Pancreas (tissue), 10 donors: ENCODE data around the gene GPC6. TPM values are rescaled to one million over a fixed set of nuclear protein-coding genes. Genes with fewer than 3 reads are reported as not detected.

Experiments used
- ATAC-seq, 4 donors: fragments of 200-7000 bp; cut with Tn5 transposase; one replicate each; pipeline versions ENCODE4 v1.8.0 to v1.9.1; 2020; ENCODE audit warnings: mild to moderate bottlenecking in 4 of 4, moderate library complexity in 4 of 4
- DNase-seq, 6 donors: peaks; one replicate each; pipeline ENCODE4 v3.0.0-alpha.2; 2020
- FAIRE-seq: peaks from 2 replicates; lab custom pipeline; 2012; peaks lifted over from hg19 to GRCh38; lab: Jason Lieb, UNC
- H3K27ac ChIP-seq, 4 donors: fragments of 200-600 bp; sonication (generic); 1 replicate in 3 of 4; 2 replicates in 1 of 4; pipeline versions ENCODE4 v1.5.0 to v1.8.0; 2020
- H3K27me3 ChIP-seq, 4 donors: fragments of 200-600 bp; one replicate each; pipeline ENCODE4 v1.8.0; 2021
- H3K36me3 ChIP-seq, 3 donors: fragments of 200-600 bp; sonication (generic) in 1 of 3; one replicate each; pipeline versions ENCODE4 v1.5.0 to v1.8.0; 2020 to 2021
- H3K4me1 ChIP-seq, 3 donors: fragments of 200-600 bp; one replicate each; pipeline ENCODE4 v1.8.0; 2021
- H3K4me3 ChIP-seq, 4 donors: fragments of 200-600 bp; sonication (generic) in 2 of 4; one replicate each; pipeline versions ENCODE4 v1.5.0 to v1.8.0; 2020 to 2021
- H3K9me3 ChIP-seq, 4 donors: fragments of 200-600 bp; one replicate each; pipeline ENCODE4 v1.8.0; 2021
- WGBS, 2 donors: extraction: QIAGEN DNeasy Blood & Tissue Kit; methylation state at CpG; one replicate each; pipeline ENCODE4 v1.1.7; 2013; 5-methylcytosine and 5-hydroxymethylcytosine counted together
- intact Hi-C, 3 donors: fragments of 100-400 bp; cut with DNase I; formaldehyde crosslinking; loops; one replicate each; pipeline versions ENCODE4 v1.11.1 to v1.14.2; 2022
- polyA plus RNA-seq, 2 donors: library from polyadenylated mRNA; stranded (reverse); fragments of 200-250 nt; gene quantifications; one replicate each; pipeline ENCODE4 v1.2.3, GENCODE V29; 2013
- total RNA-seq, 6 donors: library from RNA; stranded (reverse); fragmentation: NEBNext Ultra II Directional in 4 of 6; extraction: Animal tissue kit (Norgen Biotek cat#: 25700) in 4 of 6; gene quantifications; one replicate each; pipeline versions ENCODE4 v1.2.1 to v1.2.4, GENCODE V29; 2021 to 2023
- TF ChIP-seq, protein P1 (sequence below), 4 donors: fragments of 200-600 bp; sonication (generic) in 3 of 4; IDR thresholded peaks; one replicate each; pipeline versions ENCODE4 v1.5.0 to v1.8.0; 2021; ENCODE audit warnings: antibody characterized with exemption in 4 of 4
- donor health status: healthy with polysubstance abuse.
- donor health status: DM: no; HTN: no; CAD: no; lungs with moderate emphysema.
- donor health status: DM: no; HTN: no; CAD: no.
- donor health status: control.
- donor health status: control.
- donor health status: Bipolar disorder and iron deficiency.
- donor health status: DM: yes; HTN: yes; CAD: no.
- donor health status: DM: no; HTN: no; CAD: no.
- donor health status: DM: no; HTN: no; CAD: no.
- donor health status: DM: yes; HTN: yes; CAD: no.

The GPC6 gene
- total and polyA plus RNA-seq, 8 donors = 0.23 to 3.3 (median 1.2) TPM

- intact Hi-C loops = no loop called here
- no peak overlapping the region for H3K27ac ChIP-seq
- WGBS, 2 donors = 81 to 86% methylated on average over 1 of the region's 1 CpG
- ATAC-seq = no peak
- no peaks in the 10 kb centered on the region for H3K4me1 ChIP-seq
- H3K4me3 ChIP-seq = no peak overlapping the region
- TF ChIP-seq, protein P1, sequence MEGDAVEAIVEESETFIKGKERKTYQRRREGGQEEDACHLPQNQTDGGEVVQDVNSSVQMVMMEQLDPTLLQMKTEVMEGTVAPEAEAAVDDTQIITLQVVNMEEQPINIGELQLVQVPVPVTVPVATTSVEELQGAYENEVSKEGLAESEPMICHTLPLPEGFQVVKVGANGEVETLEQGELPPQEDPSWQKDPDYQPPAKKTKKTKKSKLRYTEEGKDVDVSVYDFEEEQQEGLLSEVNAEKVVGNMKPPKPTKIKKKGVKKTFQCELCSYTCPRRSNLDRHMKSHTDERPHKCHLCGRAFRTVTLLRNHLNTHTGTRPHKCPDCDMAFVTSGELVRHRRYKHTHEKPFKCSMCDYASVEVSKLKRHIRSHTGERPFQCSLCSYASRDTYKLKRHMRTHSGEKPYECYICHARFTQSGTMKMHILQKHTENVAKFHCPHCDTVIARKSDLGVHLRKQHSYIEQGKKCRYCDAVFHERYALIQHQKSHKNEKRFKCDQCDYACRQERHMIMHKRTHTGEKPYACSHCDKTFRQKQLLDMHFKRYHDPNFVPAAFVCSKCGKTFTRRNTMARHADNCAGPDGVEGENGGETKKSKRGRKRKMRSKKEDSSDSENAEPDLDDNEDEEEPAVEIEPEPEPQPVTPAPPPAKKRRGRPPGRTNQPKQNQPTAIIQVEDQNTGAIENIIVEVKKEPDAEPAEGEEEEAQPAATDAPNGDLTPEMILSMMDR (IDR thresholded peaks at IDR 0.05) = no peak
- no peak for FAIRE-seq
- no peaks in the 10 kb centered on the region for H3K27me3 ChIP-seq
- no peak for DNase-seq
- no peaks in the 10 kb centered on the region for H3K36me3 ChIP-seq
- no peaks in the 10 kb centered on the region for H3K9me3 ChIP-seq
These were observed 162.1 kb downstream of the GPC6 start for GRCh38 chr13:93388701-93389100.

DNA sequence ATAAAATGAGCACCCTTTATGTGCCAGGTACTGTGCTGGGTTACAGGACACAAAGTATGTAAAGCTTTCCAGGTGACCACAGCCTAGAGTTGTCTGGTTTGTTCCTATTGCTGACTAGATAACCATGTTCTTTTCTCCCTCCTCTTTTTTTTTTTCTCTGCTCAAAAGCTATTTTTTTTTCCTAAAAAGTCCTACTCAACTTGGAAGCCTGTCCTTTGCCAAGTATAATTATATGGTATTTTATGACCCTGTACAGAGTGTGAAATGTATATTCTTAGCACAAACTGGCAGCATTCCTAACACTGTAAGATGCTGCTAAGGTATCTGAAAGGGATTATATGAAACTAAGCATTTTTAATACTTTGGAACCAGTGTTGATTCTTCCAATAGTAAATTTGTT is 171.0 kb downstream of the GPC6 start:
- Histone ChIP-seq H3K9me3 (no peaks in the 10 kb centered on the region), H3K4me3 (no peak overlapping the region), H3K36me3 (no peaks in the 10 kb centered on the region), H3K27ac (no peak overlapping the region), H3K4me1 (no peaks in the 10 kb centered on the region), H3K27me3 (no peaks in the 10 kb centered on the region)
- ATAC-seq = no peak
- no peak for DNase-seq
- intact Hi-C loops = no loop called here
- no peak for FAIRE-seq
- TF ChIP-seq, protein P1 (IDR thresholded peaks at IDR 0.05) = no peak

DNA sequence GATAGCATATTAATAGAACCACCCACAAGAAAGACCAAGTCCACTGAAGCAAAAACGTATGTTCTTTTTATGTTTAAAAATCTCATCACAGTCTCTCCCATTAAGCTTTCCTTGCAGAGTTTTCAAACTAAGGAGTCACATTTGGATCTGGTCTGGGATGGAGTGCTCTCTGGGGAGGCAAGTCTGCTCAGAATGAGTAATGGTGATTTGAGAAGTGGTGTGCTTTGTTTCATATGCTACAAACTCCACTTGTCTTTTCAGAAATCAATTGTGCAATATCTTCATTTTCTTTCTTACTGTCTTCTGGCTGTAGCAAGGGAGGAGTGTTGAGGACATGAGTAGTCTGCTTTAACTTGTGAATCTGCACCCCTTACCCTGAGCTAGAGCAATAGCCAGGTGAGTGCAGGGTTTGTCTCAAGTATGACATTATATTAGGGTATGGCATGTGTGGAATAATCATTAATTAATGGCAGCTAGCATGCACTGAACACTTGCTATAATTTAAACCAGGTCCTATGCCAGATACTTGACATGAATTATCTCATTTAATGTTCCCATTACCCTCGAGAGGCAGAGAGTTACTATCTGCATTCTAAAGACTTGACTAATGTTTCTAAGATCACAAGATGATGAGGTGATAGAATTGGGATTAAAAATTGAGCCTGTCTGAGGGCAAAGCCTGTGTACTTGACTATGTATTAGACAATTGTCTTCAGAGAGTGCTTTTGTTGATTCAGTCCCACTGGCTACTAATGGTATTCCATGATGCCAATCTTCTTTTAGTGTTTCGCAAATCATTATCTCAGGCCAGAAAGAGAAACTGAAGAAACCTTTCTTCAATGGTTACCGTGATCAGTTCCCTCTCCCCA is 171.8 kb downstream of the GPC6 start:
- intact Hi-C loops = no loop called here
- Histone ChIP-seq H3K27me3 (no peaks in the 10 kb centered on the region), H3K36me3 (no peaks in the 10 kb centered on the region), H3K27ac (no peak overlapping the region), H3K4me1 (no peaks in the 10 kb centered on the region), H3K4me3 (no peak overlapping the region), H3K9me3 (no peaks in the 10 kb centered on the region)
- ATAC-seq (no peak), FAIRE-seq (no peak), DNase-seq (no peak)
- TF ChIP-seq, protein P1 (IDR thresholded peaks at IDR 0.05) = no peak
- 55 to 61% methylated on average over 4 of the region's 4 CpGs for WGBS, 2 donors

- intact Hi-C loops = no loop called here
- FAIRE-seq (no peak), ATAC-seq (no peak), DNase-seq (no peak)
- H3K4me3 ChIP-seq = no peak overlapping the region
- no peak overlapping the region for H3K27ac ChIP-seq
- 59 to 65% methylated on average over 4 of the region's 4 CpGs for WGBS, 2 donors
- H3K4me1 ChIP-seq = no peaks in the 10 kb centered on the region
- no peaks in the 10 kb centered on the region for H3K36me3 ChIP-seq
- no peaks in the 10 kb centered on the region for H3K9me3 ChIP-seq
- TF ChIP-seq, protein P1 (IDR thresholded peaks at IDR 0.05) = no peak
- no peaks in the 10 kb centered on the region for H3K27me3 ChIP-seq
These were observed 172.6 kb downstream of the GPC6 start for GRCh38 chr13:93399212-93399611.

GRCh38 chr13:93406136-93406535 is 179.5 kb downstream of the GPC6 start:
- TF ChIP-seq, protein P1 (IDR thresholded peaks at IDR 0.05) = no peak

More at GRCh38 chr13:93406136-93406535, 179.5 kb downstream of the GPC6 start:
- Histone ChIP-seq H3K9me3 (no peaks in the 10 kb centered on the region), H3K36me3 (no peaks in the 10 kb centered on the region), H3K27me3 (no peaks in the 10 kb centered on the region), H3K4me3 (no peak overlapping the region), H3K27ac (no peak overlapping the region), H3K4me1 (no peaks in the 10 kb centered on the region)
- intact Hi-C loops = no loop called here
- DNase-seq (no peak), ATAC-seq (no peak), FAIRE-seq (no peak)
- 85 to 91% methylated on average over 2 of the region's 2 CpGs for WGBS, 2 donors
